Liver (tissue), 3 donors: ENCODE results near the gene ACTRT2.

Experiments
- CTCF ChIP-seq: fragments of 150-350 bp; IDR thresholded peaks from 2 replicates; pipeline ENCODE4 v1.5.1; 2017; ENCODE audit warnings: improper control_type of control experiment, low read depth, low read length; ENCODE audit not compliant: missing input control
- FOXA1 ChIP-seq: IDR thresholded peaks from 2 replicates; pipeline ENCODE4 v1.6.1; 2016; ENCODE audit warnings: antibody characterized with exemption
- GABPA ChIP-seq, 2 donors: IDR thresholded peaks in 1 of 2; conservative IDR thresholded peaks in 1 of 2; 2 replicates each; pipeline ENCODE4 v1.6.1; 2016; ENCODE audit warnings: antibody characterized with exemption in 2 of 2, mild to moderate bottlenecking in 1 of 2, moderate library complexity in 1 of 2
- RAD21 ChIP-seq, 2 donors: IDR thresholded peaks; 2 replicates each; pipeline ENCODE4 v1.6.1; 2016; ENCODE audit warnings: antibody characterized with exemption in 2 of 2, mild to moderate bottlenecking in 2 of 2
- YY1 ChIP-seq: IDR thresholded peaks from 2 replicates; pipeline ENCODE4 v1.6.1; 2016; ENCODE audit warnings: antibody characterized with exemption, mild to moderate bottlenecking
- TF ChIP-seq, protein P1 (sequence below): IDR thresholded peaks from 2 replicates; pipeline ENCODE4 v1.6.1; 2016; ENCODE audit warnings: antibody characterized with exemption, mild to moderate bottlenecking
- donor health status: healthy.
- donor health status: healthy.

DNA sequence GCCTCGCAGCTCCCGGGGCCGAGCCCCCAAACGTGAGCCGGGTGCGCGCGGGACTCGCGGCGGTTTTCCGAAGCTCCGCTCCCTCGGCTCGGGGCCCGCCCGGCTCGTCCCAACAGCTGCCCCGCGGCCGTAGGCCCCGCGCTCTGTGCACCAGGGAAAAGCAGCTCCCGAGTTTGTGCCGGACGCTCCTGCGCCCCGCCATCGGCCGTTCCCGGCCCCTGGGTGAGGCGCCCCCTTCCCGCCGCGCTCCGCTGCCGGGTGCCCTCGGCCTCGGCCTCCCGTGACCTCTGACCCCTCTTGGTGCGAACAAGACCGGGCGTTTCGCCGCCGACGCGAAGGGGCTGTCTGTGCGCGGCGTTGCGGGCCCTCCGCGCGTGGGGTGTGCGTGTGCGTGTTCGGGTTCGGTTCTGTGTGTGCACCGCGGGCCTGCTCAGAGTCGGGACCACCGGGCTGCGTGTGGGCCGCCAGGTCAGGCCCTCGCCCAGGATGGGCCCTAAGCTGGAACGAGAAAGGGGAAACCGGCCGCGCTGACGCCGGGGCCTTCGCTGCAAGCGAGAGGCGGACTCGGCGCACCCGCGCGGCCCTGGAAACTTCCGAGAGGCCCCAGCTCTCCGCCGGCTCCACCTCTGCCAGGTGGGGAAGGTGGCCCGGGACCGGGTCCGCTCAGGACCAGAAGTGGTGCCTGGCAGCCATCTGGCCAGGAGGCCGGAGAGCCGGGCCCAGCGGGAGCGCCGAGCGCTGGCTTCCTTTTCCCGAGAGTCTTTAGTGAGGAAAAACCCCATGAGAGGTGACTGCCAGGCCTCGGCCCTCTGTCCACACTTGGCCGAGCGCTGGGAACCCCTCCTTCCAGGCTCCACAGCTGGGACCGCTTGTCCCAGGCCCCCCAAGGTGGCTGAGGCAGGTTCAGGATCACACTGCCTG lies 49.6 kb downstream of the ACTRT2 start:
- TF ChIP-seq CTCF (no peak), YY1 (no peak), FOXA1 (no peak), GABPA (IDR thresholded peaks at IDR 0.05 in 1 of 2, conservative IDR thresholded peaks at IDR 0.05 in 1 of 2) (no peak), RAD21 (IDR thresholded peaks at IDR 0.05) (no peak)
- TF ChIP-seq, protein P1, sequence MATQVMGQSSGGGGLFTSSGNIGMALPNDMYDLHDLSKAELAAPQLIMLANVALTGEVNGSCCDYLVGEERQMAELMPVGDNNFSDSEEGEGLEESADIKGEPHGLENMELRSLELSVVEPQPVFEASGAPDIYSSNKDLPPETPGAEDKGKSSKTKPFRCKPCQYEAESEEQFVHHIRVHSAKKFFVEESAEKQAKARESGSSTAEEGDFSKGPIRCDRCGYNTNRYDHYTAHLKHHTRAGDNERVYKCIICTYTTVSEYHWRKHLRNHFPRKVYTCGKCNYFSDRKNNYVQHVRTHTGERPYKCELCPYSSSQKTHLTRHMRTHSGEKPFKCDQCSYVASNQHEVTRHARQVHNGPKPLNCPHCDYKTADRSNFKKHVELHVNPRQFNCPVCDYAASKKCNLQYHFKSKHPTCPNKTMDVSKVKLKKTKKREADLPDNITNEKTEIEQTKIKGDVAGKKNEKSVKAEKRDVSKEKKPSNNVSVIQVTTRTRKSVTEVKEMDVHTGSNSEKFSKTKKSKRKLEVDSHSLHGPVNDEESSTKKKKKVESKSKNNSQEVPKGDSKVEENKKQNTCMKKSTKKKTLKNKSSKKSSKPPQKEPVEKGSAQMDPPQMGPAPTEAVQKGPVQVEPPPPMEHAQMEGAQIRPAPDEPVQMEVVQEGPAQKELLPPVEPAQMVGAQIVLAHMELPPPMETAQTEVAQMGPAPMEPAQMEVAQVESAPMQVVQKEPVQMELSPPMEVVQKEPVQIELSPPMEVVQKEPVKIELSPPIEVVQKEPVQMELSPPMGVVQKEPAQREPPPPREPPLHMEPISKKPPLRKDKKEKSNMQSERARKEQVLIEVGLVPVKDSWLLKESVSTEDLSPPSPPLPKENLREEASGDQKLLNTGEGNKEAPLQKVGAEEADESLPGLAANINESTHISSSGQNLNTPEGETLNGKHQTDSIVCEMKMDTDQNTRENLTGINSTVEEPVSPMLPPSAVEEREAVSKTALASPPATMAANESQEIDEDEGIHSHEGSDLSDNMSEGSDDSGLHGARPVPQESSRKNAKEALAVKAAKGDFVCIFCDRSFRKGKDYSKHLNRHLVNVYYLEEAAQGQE: no peak
